HUES64 (cell line): ENCODE results near the gene RBFOX1.

Experiments
- H3K27ac ChIP-seq: 2 replicates; pipeline ENCODE4 v1.7.0; 2013; ENCODE audit warnings: low read depth, low read length, inconsistent platforms
- H3K27me3 ChIP-seq: 2 replicates; pipeline ENCODE4 v1.6.1; 2013; ENCODE audit warnings: mild to moderate bottlenecking, low read length; ENCODE audit not compliant: insufficient read depth
- H3K36me3 ChIP-seq: 2 replicates; pipeline ENCODE4 v1.6.1; 2013; ENCODE audit warnings: mild to moderate bottlenecking, low read length; ENCODE audit not compliant: insufficient read depth
- H3K4me1 ChIP-seq: 2 replicates; pipeline ENCODE4 v1.6.1; 2013; ENCODE audit warnings: mild to moderate bottlenecking, low read length, moderate library complexity; ENCODE audit not compliant: insufficient read depth
- H3K4me3 ChIP-seq: 2 replicates; pipeline ENCODE4 v1.5.1; 2013; ENCODE audit warnings: mild to moderate bottlenecking, low read length, moderate library complexity
- H3K9ac ChIP-seq: 2 replicates; pipeline ENCODE4 v1.6.1; 2013; ENCODE audit warnings: mild to moderate bottlenecking, low read depth, low read length
- H3K9me3 ChIP-seq: 2 replicates; pipeline ENCODE4 v1.6.1; 2013; ENCODE audit warnings: low read depth, low read length; ENCODE audit not compliant: insufficient read depth
- WGBS: fragments of 150-250, 120-280 bp; methylation state at CpG from one replicate; pipeline ENCODE4 v1.1.7; 2013; ENCODE audit warnings: missing lambda C conversion rate; 5-methylcytosine and 5-hydroxymethylcytosine counted together

RBFOX1 gene

GRCh38 chr16:7314163-7314562 lies 18.5 kb upstream of the RBFOX1 start:
- H3K9me3 ChIP-seq, result no peaks in the 10 kb centered on the region
- 92% methylated on average over 10 of the region's 12 CpGs for WGBS
- H3K36me3 ChIP-seq, result no peaks in the 10 kb centered on the region
- H3K27me3 ChIP-seq, result no peaks in the 10 kb centered on the region
- H3K4me1 ChIP-seq, result no peaks in the 10 kb centered on the region
- no peak overlapping the region for H3K9ac ChIP-seq
- no peak overlapping the region for H3K27ac ChIP-seq
- no peak overlapping the region for H3K4me3 ChIP-seq

GRCh38 chr16:7315813-7316212 lies 16.8 kb upstream of the RBFOX1 start:
- H3K4me1 ChIP-seq, result no peaks in the 10 kb centered on the region
- no peaks in the 10 kb centered on the region for H3K27me3 ChIP-seq
- no peaks in the 10 kb centered on the region for H3K36me3 ChIP-seq
- H3K4me3 ChIP-seq, result no peak overlapping the region
- H3K9ac ChIP-seq, result no peak overlapping the region
- H3K27ac ChIP-seq, result no peak overlapping the region
- no CpG with 5 or more reads among the region's 1 CpG for WGBS
- no peaks in the 10 kb centered on the region for H3K9me3 ChIP-seq

GRCh38 chr16:7316281-7316888 lies 16.3 kb upstream of the RBFOX1 start:
- Histone ChIP-seq H3K4me3 (no peak overlapping the region), H3K9ac (no peak overlapping the region), H3K27ac (no peak overlapping the region), H3K4me1 (no peaks in the 10 kb centered on the region), H3K36me3 (no peaks in the 10 kb centered on the region), H3K9me3 (no peaks in the 10 kb centered on the region), H3K27me3 (no peaks in the 10 kb centered on the region)

- Histone ChIP-seq H3K4me3 (no peak overlapping the region), H3K36me3 (no peaks in the 10 kb centered on the region), H3K9ac (no peak overlapping the region), H3K4me1 (no peaks in the 10 kb centered on the region), H3K27me3 (no peaks in the 10 kb centered on the region), H3K9me3 (no peaks in the 10 kb centered on the region), H3K27ac (no peak overlapping the region)
- 97% methylated on average over 5 of the region's 5 CpGs for WGBS
Observed at GRCh38 chr16:7317982-7318381, 14.7 kb upstream of the RBFOX1 start.

- no peaks in the 10 kb centered on the region for H3K36me3 ChIP-seq
- H3K27ac ChIP-seq, result no peak overlapping the region
- no peaks in the 10 kb centered on the region for H3K4me1 ChIP-seq
- H3K4me3 ChIP-seq, result no peak overlapping the region
- H3K9me3 ChIP-seq, result no peaks in the 10 kb centered on the region
- over 99% methylated on average over 7 of the region's 7 CpGs for WGBS
- H3K27me3 ChIP-seq, result no peaks in the 10 kb centered on the region
- no peak overlapping the region for H3K9ac ChIP-seq
Observed at GRCh38 chr16:7318686-7319085, 14.0 kb upstream of the RBFOX1 start.

- H3K36me3 ChIP-seq, result no peaks in the 10 kb centered on the region
- H3K4me3 ChIP-seq, result no peak overlapping the region
- H3K9me3 ChIP-seq, result no peaks in the 10 kb centered on the region
- 94% methylated on average over 4 of the region's 4 CpGs for WGBS
- no peaks in the 10 kb centered on the region for H3K27me3 ChIP-seq
- peaks cover 5% of the 10 kb centered on the region; the same call in 1 of the 2 replicates for H3K4me1 ChIP-seq
- no peak overlapping the region for H3K9ac ChIP-seq
- H3K27ac ChIP-seq, result no peak overlapping the region
Observed at GRCh38 chr16:7319514-7319913, 13.1 kb upstream of the RBFOX1 start.

GRCh38 chr16:7321661-7322060 lies 11.0 kb upstream of the RBFOX1 start:
- Histone ChIP-seq H3K4me3 (no peak overlapping the region), H3K9me3 (no peaks in the 10 kb centered on the region), H3K36me3 (no peaks in the 10 kb centered on the region), H3K9ac (no peak overlapping the region), H3K27me3 (no peaks in the 10 kb centered on the region), H3K4me1 (peaks cover 14% of the 10 kb centered on the region; the same call in 1 of the 2 replicates), H3K27ac (no peak overlapping the region)
- 65% methylated on average over 1 of the region's 1 CpG for WGBS

GRCh38 chr16:7324321-7324720 lies 8.3 kb upstream of the RBFOX1 start:
- Histone ChIP-seq H3K9ac (no peak overlapping the region), H3K4me1 (peaks cover 14% of the 10 kb centered on the region; the same call in 1 of the 2 replicates), H3K27ac (no peak overlapping the region), H3K9me3 (no peaks in the 10 kb centered on the region), H3K36me3 (no peaks in the 10 kb centered on the region), H3K4me3 (no peak overlapping the region), H3K27me3 (no peaks in the 10 kb centered on the region)
- WGBS, result 44% methylated on average over 3 of the region's 3 CpGs

GRCh38 chr16:7325834-7326233 lies 6.8 kb upstream of the RBFOX1 start:
- no peak overlapping the region for H3K27ac ChIP-seq
- no peaks in the 10 kb centered on the region for H3K9me3 ChIP-seq
- no peaks in the 10 kb centered on the region for H3K36me3 ChIP-seq
- 97% methylated on average over 3 of the region's 3 CpGs for WGBS
- H3K27me3 ChIP-seq, result no peaks in the 10 kb centered on the region
- H3K4me1 ChIP-seq, result peaks cover 14% of the 10 kb centered on the region; the same call in 1 of the 2 replicates
- H3K9ac ChIP-seq, result no peak overlapping the region
- no peak overlapping the region for H3K4me3 ChIP-seq

- Histone ChIP-seq H3K9ac (no peak overlapping the region), H3K9me3 (no peaks in the 10 kb centered on the region), H3K4me3 (no peak overlapping the region), H3K4me1 (peaks cover 4% of the 10 kb centered on the region; the same call in 1 of the 2 replicates), H3K27me3 (no peaks in the 10 kb centered on the region), H3K27ac (no peak overlapping the region), H3K36me3 (no peaks in the 10 kb centered on the region)
- 92% methylated on average over 8 of the region's 8 CpGs for WGBS
Observed at GRCh38 chr16:7330709-7331108, 1.9 kb upstream of the RBFOX1 start.

- Histone ChIP-seq H3K36me3 (no peaks in the 10 kb centered on the region), H3K4me1 (peaks cover 7% of the 10 kb centered on the region; the same call in 1 of the 2 replicates), H3K4me3 (no peak overlapping the region), H3K9ac (no peak overlapping the region), H3K9me3 (no peaks in the 10 kb centered on the region), H3K27me3 (no peaks in the 10 kb centered on the region), H3K27ac (no peak overlapping the region)
- 95% methylated on average over 6 of the region's 6 CpGs for WGBS
Observed at GRCh38 chr16:7331997-7332396, 648 bp upstream of the RBFOX1 start.

GRCh38 chr16:7333180-7333725 lies 608 bp downstream of the RBFOX1 start:
- no peaks in the 10 kb centered on the region for H3K27me3 ChIP-seq
- H3K9ac ChIP-seq, result no peak overlapping the region
- H3K27ac ChIP-seq, result no peak overlapping the region
- WGBS, result 91% methylated on average over 6 of the region's 6 CpGs
- no peaks in the 10 kb centered on the region for H3K9me3 ChIP-seq
- no peak overlapping the region for H3K4me3 ChIP-seq
- peaks cover 11% of the 10 kb centered on the region; the same call in 1 of the 2 replicates for H3K4me1 ChIP-seq
- H3K36me3 ChIP-seq, result no peaks in the 10 kb centered on the region
